Activated CD8-positive, alpha-beta memory T cell treated with anti-CD3 and anti-CD28 coated beads for 48 hours (primary cell): ENCODE data around the gene CCZ1B.
"Not testable (repeated sequence)": the region's sequence is repeated elsewhere in the genome, so short reads cannot be mapped to it uniquely, and the experiment has no call there.

Experiments used
- DNase-seq, 3 experiments: peaks; one replicate each; pipeline ENCODE4 v3.0.0-alpha.2; 2020; ENCODE audit warnings: low read depth in 2 of 3, low spot score in 2 of 3

The CCZ1B gene

DNA sequence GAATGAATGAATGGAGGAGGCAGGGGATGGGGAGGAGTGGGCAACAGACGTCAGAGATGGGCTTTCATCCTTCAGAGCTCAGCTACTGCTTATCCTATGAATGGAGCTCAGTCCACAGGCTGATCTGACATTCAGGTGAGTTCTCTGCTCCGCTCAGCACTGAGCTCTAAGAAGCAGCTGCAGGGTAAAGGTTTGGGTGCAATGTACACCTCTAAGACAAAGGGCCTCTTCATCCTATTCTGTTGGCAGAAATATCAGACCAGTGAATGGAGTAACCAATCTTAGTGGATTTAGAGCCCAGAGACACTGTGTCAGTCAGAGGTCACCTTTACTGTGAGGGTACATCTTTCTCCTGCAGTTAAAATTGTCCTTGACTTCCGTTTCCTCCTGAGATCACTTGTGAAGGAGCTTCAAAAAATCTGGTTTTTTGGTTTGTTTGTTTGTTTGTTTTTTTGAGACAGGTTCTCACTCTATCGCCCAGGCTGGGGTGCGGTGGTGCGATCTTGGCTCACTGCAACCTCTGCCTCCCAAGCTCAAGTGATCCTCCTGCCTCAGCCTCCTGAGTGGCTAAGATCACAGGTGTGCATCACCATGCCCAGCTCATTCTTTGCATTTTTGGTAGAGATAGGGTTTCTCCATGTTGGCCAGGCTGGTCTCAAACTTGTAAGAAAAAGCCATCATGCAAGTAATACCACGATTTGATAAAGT is 5.1 kb upstream of the CCZ1B start:
- DNase-seq = no peak

DNA sequence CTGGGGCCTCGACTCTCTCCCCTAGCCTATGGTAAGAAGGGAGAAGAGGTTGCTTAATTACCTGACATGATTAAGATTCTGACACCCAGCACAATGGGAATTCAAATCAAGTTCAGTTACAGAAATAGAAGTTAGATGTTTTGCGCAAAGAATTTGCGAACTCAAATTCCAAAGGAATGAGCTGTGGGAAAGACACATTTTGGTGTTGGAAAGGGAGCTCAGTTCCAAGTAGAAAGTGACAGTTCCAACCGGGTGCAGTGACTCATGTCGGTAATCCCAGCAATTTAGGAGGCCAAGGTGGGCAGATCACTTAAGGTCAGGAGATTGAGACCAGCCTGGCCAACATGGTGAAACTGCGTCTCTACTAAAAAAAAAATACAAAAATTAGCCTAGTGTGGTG is 4.0 kb upstream of the CCZ1B start:
- DNase-seq = not testable (repeated sequence)

DNA sequence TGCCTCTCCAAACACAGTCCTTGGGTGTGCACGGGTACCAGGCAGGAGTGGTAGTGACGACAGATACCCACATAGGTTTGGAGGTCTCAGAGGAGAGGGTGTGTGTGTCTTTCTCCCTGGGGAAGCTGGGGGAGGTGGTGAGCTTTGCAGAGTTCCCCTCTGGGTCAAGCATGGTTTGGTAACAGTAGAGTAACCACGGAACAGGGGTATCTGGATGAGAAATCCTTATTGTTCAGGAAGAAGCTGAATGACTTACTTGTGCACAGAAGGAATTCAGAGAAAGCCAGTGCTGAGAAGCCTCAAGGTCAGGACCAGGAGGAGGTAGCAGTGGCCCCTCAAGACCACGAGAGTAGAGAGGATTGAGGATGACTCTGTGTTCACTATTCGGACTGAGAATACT is 3.5 kb upstream of the CCZ1B start:
- DNase-seq = not testable (repeated sequence)

DNA sequence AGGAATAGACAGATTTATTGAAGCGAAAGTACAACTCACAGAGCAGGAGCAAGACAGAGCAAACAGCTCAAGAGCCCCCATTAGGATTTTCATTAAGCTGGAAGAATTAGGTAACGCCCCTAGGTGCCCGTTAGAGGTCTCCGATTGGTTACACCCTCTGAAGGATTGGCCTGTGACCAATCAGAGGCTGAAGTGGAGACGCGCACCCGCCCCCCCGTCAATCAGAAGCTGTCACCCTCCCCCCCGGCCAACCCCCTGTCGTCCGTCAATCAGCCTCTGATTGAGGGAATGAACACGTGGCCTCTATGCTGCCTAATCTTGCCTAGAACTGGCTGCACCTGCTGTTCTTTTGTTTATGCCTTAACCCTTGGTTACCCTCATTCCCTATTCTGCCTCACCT is 1.1 kb upstream of the CCZ1B start:
- DNase-seq = not testable (repeated sequence)

DNA sequence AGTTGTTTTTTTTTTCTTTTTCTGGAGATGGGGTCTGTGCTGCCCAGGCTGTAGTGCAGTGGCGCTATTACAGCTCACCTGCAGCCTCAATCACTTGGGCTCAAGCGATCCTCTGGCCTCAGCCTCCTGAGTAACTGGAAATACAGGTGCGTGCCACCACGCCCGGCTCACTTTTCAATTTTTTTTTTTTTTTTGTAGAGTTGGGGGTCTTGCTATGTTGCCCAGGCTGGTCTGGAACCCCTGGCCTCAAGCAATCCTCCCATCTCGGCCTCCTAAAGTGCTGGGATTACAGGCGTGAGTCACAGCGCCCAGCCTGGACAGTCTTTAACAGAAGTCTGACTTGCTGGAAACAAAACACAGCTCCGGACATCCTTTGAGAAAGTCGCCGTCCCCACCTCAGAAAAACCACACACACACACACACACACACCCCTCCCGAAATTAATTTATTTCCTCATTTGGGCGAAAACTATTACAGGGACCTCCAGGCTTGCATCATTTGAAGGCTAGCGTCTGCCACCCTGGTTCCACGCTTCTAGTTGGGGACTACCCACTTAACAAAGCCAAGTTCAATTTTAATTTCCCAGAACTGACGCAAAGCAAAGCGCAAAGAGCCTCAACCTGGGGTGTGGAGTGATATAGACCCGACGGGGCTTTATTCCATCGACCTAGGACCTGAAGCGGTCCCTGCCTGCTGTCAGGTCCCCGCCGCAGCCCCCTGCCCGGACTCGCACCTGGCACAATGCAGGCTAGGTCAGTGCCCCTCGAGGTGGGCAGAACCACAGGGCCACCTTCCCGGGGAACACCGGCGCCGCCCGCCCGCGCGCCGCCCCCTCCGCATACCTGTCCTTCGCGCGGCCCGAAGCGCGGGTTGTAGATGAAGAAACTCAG is 594 bp downstream of the CCZ1B start:
- DNase-seq = not testable (repeated sequence)

DNA sequence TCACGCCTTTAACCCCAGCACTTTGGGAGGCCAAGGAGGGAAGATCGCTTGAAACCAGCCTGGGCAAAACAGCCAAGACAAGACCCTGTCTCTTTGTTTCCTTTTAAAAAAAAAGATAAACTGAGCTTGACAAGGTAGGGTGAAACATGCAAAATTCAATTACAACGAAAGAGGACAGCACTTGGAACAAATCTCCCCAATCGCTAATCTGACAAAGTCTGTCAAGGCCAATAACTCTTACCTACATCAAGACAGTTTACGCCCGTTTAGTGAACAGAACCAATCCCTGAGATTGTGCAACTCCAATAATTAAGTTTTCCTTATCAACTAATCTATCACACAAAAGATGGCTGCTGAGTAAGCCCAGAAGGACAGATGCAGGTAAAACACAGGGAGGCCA is 4.5 kb downstream of the CCZ1B start:
- DNase-seq = not testable (repeated sequence)

DNA sequence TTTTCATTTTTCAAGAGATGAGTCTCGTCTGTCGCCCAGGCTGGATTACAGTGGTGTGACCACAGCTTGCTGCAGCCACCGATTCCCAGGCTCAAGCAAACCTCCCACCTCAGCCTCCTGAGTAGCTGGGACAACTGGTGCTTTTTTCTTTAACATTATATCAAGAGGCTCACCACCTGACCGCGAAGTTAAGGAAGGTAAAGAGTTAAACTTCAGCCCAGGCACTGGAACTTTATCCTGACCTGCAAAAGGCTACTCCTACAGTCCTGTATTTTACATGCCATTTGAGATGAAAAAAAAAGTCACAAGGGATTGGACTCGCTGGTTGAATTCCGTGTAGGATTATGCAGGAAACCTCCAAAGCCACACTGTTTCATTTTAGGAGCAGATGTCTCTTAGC is 10.6 kb downstream of the CCZ1B start:
- DNase-seq = not testable (repeated sequence)

DNA sequence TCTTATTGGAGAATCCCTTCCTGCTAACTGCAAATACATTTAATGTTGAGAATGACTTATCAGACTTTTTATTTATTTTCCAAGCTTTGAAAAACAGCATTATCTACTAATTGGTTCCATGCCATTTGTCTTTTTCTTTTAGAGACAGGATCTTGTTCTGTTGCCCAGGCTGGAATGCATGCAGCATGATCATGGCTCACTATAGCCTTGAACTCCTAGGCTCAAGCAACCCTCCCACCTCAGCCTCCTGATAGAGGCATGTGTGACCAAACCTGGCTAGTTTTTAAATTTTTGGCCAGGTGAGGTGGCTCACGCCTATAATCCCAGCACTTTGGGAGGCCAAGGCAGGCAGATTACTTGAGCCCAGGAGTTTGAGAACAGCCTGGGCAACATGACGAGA is 13.1 kb downstream of the CCZ1B start:
- DNase-seq = not testable (repeated sequence)

DNA sequence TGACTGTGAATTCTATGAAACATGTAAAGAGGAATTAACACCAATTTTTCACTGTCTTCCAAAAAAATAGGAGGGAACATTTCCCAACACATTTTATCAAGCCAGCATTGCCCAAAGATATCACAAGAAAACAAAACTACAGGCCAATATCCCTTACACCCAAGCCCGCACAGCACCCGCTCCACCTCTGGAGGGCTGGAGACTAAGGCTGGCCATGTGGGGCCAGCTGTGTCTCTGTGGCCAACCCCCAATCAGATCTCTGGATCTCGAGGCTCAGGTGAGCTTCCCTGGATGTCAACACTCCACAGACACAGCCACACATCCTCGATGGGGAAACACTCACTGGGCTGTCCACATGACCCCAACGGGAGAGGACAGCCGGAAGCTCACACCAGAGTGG is 18.1 kb downstream of the CCZ1B start:
- not testable (repeated sequence) for DNase-seq

DNA sequence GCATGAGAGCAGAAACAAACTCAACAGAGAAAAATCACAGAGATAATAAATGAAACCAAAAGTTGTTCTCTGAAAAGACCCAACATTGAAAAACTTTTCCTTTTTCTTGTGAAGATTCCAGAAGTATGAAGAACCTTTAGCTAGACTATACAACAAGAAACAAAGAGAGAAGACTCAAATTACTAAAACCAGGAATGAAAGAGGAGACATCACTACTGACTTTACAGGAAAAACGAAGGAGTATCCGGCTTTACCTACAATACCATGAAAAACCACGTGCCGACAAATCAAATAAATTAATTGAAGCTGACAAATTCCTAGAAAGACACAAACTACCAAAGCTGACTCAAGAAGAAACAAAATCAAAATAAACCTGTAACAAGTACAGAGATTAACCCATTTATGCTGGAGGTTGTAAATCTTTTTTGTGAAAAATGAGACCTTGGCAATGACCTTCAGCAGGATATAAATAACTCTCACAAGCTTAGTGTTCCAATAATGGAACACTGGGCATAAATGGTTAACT is 18.6 kb downstream of the CCZ1B start:
- not testable (repeated sequence) for DNase-seq

DNA sequence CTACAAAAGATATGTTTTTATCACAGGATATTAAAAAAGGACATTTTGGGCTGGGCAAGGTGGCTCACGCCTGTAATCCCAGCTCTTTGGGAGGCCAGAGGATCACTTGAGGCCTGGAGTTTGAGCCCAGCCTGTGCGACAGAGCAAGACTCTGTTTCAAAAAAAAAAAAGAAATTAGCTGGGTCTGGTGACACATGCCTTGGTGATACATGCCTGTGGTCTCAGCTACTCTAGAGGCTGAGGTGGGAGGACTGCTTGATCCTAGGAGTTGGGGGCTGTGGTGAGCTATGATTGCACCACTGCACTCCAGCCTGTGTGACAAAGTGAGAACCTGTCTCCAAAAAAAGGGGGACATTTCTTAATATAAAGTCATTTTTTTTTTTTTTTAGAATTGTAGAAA is 25.7 kb downstream of the CCZ1B start:
- DNase-seq = not testable (repeated sequence)

DNA sequence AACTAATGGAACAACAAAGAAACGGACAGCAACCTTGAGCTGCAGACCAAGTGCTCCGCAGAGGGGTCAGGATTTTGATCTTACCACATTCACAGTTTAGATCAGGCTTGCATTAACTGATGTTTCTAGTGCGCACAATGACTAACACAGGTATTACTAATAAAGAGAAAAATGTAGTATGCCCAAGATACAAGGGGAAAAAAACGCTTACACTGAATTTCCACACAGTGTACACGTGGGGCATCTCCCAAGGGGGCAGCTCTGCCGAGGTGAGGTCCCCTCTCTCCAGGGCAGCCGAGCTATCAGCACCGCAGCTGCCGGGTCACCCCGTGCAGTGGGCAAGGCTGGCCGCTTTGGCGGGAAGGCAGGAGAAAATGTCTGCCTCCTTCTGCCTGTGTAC is 26.2 kb downstream of the CCZ1B start:
- DNase-seq = not testable (repeated sequence)

DNA sequence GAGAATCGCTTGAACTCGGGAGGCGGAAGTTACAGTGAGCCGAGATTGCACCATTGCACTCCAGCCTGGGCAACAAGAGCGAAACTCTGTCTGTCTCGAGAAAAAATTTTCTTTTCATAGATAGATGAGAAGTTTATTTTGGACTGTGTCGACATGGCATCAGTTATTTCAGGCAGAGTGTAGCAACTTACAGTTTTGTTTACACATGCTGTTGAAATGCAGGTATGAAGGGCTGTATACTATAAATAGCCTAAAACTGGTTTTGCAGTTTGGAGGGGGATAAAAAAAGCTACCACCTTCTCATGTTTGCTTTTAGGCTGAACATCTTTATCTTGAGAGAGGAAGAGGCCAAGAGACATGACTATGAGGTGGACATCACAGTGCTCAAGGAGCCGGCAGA is 28.0 kb downstream of the CCZ1B start:
- not testable (repeated sequence) for DNase-seq

DNA sequence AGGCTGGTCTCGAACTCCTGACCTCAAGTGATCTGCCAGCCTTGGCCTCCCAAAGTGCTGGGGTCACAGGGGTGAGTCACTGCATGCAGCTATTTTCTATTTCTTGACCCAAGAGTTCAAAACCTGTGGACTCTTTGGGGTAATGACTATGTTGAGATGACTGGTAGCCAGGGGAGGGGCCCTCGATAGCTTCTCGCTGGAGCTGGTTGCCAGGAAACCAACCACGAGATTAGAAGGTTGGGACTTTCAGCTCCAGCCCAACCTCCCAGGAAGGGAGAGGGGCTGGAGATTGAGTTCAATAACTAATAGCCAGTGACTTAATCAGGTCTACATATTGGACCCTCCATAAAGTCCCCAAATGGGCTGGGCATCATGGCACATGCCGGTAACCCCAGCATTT is 28.9 kb downstream of the CCZ1B start:
- DNase-seq = not testable (repeated sequence)

DNA sequence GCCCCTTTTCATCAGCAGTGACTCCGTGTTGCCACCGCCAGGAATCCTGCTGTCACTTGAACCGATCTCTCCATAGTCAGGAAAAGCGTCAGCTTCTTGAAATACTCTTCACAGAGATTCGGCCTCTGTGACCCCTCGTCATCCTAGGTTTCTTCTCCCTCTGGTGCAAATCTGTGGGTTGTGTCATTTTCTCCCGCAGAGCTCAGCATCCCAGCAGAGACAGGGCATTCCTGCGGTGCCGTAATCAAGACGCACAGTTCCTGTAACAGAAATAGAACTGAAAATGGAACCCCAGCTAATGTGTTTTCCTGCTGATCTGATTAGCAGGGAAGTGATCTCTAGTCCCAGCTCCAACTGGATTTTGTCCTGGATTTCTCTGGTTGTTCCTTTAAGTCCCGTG is 31.8 kb downstream of the CCZ1B start:
- not testable (repeated sequence) for DNase-seq

DNA sequence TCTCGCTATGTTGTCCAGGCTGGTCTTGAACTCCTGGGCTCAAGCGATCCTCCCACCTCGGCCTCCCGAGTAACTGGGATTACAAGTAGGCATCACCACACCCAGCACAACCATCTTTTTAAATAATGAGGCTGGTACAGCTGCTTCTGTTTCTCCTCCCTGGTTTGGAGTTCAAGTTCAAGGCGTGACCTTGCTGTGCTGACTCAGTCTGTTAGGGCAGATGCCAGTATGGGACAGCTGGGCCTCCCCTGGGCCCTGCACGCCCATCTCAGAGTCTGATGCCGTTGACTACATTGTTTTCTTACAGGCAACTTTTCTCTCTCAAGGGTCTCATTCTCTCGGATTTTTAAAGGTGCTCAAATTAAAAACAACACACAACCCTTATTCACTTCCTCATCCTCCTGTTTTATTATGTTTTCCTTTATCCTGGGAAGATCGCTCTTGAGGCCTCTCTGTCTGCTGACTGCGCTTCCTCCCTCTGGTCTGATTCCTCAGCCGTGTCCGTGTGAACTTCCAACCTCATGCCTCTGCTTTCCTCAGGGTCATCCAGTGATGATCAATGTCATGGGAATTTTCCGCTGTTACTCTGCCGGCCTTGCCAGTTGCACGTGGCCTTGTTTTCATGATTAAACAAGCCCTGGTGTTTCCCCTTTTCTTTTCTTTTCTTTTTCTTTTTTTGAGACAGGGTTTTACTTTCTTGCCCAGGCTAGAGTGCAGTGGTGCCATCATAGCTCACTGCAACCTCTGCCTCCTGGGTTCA is 33.8 kb downstream of the CCZ1B start:
- DNase-seq = not testable (repeated sequence)

DNA sequence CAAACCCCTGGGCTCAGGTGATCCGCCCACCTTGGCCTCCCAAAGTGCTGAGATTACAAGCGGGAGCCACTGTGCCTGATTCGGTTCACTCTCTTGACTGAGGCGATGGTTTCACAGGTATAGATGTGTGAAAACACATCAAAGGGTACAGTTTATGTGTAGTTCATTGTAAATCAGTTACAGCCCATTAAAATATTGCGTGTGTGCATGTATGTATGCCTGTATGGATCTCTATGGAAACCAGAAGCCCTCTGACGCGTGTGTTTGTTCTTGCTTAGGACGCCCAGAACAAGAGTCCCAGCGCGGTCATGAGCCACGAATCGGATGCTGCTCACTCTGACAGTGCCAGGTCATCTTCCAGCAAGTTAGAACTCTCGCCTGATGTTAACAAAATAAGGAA is 36.7 kb downstream of the CCZ1B start:
- DNase-seq = not testable (repeated sequence)

DNA sequence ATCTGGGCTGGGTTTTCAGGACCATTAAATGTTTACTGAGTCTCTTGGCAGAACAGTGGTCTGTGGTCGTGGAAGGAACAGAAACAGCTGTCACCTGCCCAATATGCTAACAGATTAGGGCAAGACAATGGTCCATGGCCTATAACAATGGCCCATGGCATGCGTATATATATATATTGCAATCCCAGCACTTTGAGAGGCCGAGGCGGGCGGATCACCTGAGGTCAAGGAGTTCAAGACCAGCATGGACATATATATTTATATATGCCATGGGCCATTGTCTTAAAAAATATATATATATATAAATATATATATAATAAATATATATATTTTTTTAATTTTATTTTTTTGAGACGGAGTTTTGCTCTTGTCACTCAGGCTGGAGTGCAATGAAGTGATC is 44.5 kb downstream of the CCZ1B start:
- DNase-seq = not testable (repeated sequence)

DNA sequence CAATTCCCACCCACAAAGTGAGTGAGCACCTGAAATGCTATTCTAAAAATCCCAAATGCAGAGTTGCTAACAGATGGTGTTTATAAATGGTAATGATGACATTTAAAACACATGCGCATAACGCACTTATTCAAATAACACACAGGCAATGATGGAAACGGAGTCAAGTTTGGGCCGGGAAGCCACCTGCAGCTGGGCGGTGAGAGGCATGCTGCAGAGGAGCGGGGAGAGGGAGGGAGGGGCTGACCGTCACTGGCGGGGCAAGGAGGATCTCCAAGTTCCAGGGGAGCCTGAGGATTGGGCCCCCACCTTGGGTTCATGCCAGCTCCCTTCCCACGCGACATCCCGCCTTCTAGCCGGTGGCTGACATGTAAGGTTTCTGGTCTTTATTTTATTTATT is 64.9 kb downstream of the CCZ1B start:
- not testable (repeated sequence) for DNase-seq

DNA sequence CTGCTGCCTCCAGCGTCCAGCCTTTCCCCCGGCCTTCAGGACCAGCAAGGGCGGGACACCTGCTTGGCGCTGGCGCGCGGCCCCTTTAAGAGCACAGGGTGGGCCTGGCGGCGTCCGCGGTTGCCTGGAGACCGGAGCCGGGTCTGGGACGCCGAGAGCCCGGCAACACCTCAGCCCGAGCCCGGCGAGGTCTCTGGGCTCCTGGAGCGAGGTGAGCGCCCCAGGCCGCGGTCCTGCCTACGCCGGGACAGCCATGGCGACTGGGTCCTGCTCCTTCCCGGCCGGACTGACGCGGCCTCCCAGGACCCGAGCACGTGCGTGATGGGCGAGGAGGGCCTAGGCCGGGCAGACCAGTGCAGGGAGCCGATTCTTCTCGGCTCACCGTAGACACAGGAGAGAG is 72.1 kb downstream of the CCZ1B start, which contains the start of gene RSPH10B2:
TSS of gene RSPH10B2 (plus strand) at position 140 of the 400 bp plus-strand sequence. CDS start 3,575 bp downstream, outside the sequence.
- not testable (repeated sequence) for DNase-seq

DNA sequence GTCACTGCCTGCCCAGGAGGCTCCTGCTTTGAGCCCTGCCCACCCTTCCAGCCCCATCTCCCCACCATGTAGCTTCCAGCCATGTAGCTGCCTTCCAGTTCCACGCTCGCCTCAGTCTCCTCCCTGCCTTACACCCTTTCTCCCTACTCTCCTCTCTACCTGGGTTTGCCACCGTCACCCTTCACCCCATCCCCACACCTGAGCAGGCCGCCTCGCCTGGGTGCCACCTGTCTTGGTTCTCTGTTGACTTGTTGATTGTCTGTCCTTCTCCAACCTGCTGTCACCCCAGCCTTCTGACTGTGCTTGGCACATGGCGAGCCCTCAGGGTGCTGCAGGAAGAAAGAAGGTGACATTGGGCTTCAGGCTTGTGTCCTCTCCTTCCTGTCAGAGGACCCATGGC is 75.9 kb downstream of the CCZ1B start:
- DNase-seq = not testable (repeated sequence)
